ENCODE data around the gene NKX1-2. TPM values are rescaled to one million over a fixed set of nuclear protein-coding genes. Genes with fewer than 3 reads are reported as not detected.

NKX1-2 gene
- total and polyA plus RNA-seq, 2 of the 8 experiments (the other 6 are each of a cell fraction or from before 2014, with no cell fraction given), result 12.7 to 34.9 TPM

- TF ChIP-seq POU5F1 (IDR thresholded peaks at IDR 0.05; ENCODE audit: low read depth, low read length), result no peak
- TF ChIP-seq GTF2F1 (IDR thresholded peaks at IDR 0.05; ENCODE audit: borderline replicate concordance, low read depth, low read length), result no peak
- no peak for TF ChIP-seq NANOG (IDR thresholded peaks at IDR 0.05; ENCODE audit: insufficient read depth, low read depth, low read length, poor library complexity, severe bottlenecking)
- no peak for TF ChIP-seq ZNF274 (IDR thresholded peaks at IDR 0.05; ENCODE audit: borderline replicate concordance, extremely low read depth, low read length)
- no peak for TF ChIP-seq EP300 (IDR thresholded peaks at IDR 0.05; ENCODE audit: borderline replicate concordance in 1 of 2, low read depth in 2 of 2, low read length in 2 of 2)
Measured at GRCh38 chr10:124455441-124455840, 5.6 kb upstream of the NKX1-2 start (continued).

Data from H1 (cell line).